ENCODE data around the gene NDUFB7.

DNA sequence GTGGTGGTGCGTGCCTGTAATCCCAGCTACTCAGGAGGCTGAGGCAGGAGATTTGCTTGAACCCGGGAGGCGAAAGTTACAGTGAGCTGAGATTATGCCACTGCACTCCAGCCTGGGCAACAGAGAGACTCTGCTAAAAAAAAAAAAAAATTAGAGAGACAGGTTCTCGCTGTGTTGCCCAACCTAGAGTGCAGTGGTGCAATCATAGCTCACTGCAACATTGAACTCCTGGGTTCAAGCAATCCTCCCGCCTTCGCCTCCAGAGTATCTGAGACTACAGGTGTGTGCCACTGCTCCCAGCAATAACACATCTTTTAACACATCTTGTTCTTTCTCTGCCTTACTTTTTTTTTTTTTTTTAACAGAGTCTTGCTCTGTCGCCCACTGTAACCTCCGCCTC, 43.8 kb upstream of the NDUFB7 start:
- no peak for TF ChIP-seq CTCF (IDR thresholded peaks at IDR 0.05)
- no peak for TF ChIP-seq POLR2A (IDR thresholded peaks at IDR 0.05)
- no peak for TF ChIP-seq EP300 (IDR thresholded peaks at IDR 0.05)
